HG03060 (cell line): ENCODE results near the gene CDYL2.
"Not testable (repeated sequence)": the region's sequence is repeated elsewhere in the genome, so short reads cannot be mapped to it uniquely, and the experiment has no call there.

Experiments used
- ATAC-seq: cut with Tn5 transposase; IDR thresholded peaks from one replicate; pipeline ENCODE4 v1.9.1; 2021; ENCODE audit warnings: low read depth, moderate number of reproducible peaks; ENCODE audit not compliant: unreplicated experiment

The CDYL2 gene

DNA sequence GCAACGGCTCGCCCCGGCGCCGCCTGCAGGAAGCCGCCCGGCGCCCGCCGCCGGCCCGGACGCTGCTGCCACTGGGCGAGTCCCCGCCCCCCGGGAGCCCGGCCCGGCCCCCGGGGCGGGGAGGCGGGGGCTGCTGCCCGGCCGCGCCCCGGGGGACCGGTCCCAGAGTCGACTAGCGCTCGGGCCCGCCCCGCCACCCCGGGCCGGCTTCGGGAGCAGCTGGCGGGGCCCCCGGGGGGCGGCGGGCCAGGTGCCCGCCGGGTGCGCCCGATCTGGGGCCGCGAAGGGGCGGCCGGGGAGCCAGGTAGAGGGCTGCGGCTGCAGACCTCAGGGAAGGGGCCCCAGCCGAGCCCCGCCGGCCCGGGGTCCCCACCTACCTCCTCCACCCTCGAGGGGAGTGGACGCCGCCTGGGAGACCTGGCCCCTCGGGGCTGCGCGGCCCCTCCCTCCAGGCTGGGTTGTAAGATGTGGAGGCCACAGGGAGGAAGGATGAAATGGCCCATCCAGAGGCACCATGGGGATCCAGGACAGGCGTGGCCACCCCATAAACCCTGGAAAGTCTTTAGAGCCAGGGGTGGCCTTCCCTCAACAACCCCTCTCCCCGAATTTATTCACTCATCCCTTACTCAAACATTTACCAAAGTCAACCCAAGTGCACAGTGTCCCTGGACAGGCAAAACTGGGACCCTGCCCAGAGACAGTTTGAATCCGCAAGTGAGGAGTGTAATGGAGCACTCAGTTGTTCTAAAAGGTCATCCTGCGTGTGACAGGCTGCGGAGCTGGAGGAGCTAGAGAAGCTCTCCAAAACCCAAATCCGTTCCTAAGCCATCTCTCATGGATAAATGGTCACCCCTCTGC lies at the start of gene CDYL2:
CDYL2 (minus strand) TSS at position 73 of the 858 bp plus-strand sequence. CDS start 425 bp downstream, outside the sequence.
- ATAC-seq, result no peak

- no peak for ATAC-seq
These were observed 48.0 kb upstream of the CDYL2 start for GRCh38 chr16:80852261-80852872.

- no peak for ATAC-seq
These were observed 47.4 kb upstream of the CDYL2 start for GRCh38 chr16:80851831-80852230.

GRCh38 chr16:80850757-80851156 lies 46.4 kb upstream of the CDYL2 start:
- ATAC-seq, result no peak

DNA sequence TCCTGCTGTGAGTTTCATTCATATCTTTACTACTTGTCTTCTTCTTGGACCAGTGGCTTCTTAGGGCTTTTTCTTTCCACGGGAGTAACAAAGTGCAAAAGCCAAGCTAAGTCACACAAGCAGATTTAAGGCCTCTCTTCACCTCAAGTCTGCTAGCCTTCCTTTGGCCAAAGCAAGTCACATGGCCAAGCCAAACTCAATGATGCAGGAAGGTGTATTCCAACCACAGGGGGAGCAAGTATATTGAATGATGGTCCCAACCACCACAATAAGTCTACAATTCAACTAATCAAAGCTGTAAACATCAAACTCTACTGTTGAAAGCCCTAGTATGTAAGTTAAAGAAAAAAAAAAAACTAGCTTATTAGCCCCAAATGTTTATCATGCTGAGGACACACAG lies 44.5 kb upstream of the CDYL2 start:
- ATAC-seq, result no peak

DNA sequence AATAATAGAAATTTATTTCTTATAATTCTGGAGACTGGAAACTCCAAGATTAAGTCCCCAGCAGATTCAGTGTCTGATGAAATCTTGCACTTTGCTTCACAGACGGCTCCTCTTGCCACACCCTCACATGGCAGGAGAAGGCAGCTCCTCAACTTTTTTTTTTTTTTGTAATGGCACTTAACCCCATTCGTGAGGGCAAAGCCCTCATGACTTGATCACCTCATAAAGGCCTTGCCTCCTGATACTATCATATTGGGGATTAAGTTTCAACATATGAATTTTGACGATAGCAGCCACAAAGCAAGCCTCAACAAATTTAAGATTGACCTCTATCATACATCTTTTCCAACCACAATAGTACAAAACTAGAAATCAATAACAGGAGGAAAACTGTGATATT lies 42.3 kb upstream of the CDYL2 start:
- no peak for ATAC-seq

DNA sequence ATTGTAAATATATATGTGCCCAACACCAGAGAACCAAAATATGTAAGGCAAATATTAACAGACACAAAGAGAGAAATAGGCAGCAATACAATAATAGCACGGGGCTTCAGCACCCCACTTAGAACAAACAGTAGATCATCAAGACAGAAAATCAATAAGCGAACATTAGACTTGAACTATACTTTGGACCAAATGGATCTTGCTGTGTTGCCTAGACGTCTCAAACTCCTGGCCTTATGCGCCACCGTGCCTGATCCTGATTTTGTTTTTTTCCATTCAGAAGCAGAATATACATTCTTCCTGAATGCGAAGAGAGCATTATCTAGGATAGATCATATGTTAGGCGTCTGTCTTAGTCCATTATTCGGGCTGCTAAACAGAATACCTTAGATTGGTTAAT lies 41.9 kb upstream of the CDYL2 start:
- ATAC-seq, result no peak

DNA sequence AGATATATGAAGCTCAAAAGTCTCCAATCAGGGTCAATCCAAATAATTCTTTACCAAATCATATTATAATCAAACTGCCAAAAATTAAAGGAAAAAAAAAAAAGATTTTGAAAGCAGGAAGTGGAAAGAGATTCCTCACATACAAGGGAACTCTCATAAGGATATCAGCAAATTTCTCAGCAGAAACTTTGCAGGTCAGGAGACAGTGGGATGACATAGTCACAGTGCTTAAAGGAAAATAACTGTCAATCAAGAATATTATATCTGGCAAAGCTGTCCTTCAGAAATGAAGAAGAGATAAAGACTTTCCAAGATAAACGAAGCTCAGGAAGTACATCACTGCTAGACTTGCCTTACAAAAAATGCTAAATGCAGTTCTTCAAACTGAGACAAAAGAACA lies 40.0 kb upstream of the CDYL2 start:
- ATAC-seq, result no peak

DNA sequence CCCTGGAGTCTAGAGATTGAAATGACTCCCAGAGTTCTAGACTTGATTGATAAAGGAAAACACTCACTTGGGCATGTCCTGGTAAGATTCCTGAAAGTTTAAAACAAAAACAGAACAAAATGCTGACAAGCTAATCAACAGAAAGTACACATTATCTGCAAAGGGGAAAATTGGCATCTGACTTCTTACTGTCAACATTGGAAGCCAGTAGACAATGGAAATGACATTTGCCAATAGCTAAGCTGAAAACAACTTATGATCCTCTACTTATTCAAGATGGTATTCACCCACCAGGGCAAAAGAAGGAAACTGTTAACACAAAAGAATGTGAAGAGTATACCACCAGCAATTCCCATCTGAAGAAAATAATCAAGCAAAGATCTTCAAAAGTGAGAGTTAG lies 36.8 kb upstream of the CDYL2 start:
- no peak for ATAC-seq

DNA sequence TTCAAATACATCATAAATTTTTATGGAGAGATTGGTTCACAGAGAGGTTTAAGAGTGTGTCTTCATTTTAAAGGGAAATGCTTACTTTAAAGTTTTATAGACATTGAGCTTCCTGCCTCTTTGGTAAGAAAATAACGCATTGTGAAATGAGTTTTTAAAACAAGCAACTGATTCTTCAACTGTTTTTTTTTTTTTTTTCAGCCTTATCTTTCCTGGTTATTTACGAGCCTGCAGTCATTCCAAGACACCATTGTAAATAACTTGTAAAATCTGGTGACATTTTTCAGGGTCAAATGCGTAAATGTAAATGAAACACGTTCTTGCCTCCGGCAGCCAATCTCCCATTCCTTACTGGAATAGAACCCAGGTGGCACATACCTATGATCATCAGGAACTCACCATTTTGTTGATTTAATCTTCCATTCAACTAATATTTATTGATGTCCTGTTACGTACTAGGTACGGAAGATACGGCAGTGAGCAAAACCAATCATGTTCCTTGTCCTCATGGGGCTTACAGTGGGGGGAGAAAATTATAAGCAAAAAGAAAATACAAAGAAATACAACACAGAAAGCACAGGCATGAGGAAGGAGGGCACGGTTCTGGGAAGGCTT lies 33.2 kb upstream of the CDYL2 start:
- ATAC-seq, result no peak

DNA sequence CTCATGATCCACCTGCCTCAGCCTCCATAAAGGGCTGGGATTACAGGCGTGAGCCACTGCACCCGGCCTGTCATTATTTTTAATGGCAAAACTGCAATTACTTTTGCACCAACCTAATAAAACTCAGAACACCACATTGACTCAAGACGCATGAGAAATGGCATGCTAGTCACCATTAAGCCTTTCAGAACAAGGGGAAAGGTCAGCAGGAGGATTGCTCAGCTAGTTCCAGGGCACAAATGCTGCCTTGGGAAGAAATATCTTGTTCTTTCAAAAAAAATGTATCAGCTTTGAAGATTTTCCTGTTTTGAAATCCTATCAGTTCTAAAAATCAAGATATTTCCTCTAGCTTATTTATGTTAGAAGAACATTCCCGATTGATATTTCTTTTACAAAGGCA lies 32.4 kb upstream of the CDYL2 start:
- no peak for ATAC-seq

GRCh38 chr16:80836202-80836601 lies 31.8 kb upstream of the CDYL2 start:
- no peak for ATAC-seq

GRCh38 chr16:80831039-80831438 lies 26.6 kb upstream of the CDYL2 start:
- ATAC-seq, result no peak

GRCh38 chr16:80828495-80828894 lies 24.1 kb upstream of the CDYL2 start:
- no peak for ATAC-seq

DNA sequence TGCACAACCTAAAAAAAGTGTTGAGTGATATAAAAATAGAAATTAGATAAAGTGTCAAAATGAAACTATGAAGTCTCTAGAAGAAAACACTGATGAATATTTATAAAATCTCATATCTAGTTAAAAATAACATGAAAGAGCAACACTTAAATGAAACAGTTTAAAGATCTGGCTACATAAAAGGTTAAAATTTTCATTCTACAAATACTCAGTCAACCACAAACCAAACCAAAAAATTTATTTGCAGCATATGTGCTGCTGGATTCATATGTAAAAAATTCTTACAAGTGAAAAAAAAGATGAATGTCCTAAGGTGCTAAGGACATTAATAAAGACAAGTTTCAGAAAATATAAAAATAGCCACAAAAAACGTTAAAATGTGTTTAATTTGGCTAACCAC lies 22.6 kb upstream of the CDYL2 start:
- no peak for ATAC-seq

DNA sequence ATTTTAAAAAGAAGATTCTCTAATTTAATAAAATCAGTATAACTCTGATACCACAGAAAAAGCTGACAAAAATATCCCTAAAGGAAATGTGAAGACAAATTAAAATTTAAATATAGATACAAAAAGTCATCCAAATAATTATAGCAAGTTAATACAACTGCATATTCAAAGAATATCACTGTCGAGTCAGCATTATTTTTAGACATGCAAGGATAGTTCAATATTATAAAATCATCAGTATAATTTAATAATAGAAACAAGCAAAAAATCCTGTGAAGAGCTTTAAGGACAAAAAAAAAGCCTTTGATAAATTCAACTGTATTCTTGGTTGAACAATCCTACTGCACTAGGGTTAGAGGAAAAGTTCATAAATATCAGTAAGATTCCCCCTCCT lies 21.0 kb upstream of the CDYL2 start:
- no peak for ATAC-seq

GRCh38 chr16:80824623-80825364 lies 20.4 kb upstream of the CDYL2 start:
- no peak for ATAC-seq

DNA sequence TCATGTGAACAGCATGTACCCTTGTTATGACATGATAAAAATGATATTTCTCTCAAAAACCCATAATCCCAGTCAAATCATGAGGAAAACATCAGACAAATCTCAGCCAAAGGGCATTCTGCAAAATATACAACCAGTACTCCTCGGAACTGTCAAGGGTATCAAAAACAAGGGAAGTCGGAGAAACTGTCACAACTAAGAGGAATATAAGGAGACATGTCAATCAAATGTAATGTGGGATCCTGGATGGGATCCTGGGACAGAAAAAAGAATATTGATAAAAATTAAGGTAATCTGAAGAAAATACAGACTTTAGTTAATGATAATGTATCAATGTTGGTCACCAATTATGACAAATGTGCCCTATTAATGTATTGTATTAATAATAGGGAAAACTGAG lies 15.6 kb upstream of the CDYL2 start:
- no peak for ATAC-seq

GRCh38 chr16:80816356-80816755 lies 12.0 kb upstream of the CDYL2 start:
- no peak for ATAC-seq

- ATAC-seq, result not testable (repeated sequence)
These were observed 10.9 kb upstream of the CDYL2 start for GRCh38 chr16:80815278-80815677.

GRCh38 chr16:80812593-80812992 lies 8.2 kb upstream of the CDYL2 start:
- no peak for ATAC-seq
